Measurements from ENCODE around the gene BAIAP2. TPM values are rescaled to one million over a fixed set of nuclear protein-coding genes. Genes with fewer than 3 reads are reported as not detected.

Gene BAIAP2
- total and polyA plus RNA-seq, 2 donors (not counting 1 experiment from before 2014, with no cell fraction given): 1.3 to 12.0 TPM

DNA sequence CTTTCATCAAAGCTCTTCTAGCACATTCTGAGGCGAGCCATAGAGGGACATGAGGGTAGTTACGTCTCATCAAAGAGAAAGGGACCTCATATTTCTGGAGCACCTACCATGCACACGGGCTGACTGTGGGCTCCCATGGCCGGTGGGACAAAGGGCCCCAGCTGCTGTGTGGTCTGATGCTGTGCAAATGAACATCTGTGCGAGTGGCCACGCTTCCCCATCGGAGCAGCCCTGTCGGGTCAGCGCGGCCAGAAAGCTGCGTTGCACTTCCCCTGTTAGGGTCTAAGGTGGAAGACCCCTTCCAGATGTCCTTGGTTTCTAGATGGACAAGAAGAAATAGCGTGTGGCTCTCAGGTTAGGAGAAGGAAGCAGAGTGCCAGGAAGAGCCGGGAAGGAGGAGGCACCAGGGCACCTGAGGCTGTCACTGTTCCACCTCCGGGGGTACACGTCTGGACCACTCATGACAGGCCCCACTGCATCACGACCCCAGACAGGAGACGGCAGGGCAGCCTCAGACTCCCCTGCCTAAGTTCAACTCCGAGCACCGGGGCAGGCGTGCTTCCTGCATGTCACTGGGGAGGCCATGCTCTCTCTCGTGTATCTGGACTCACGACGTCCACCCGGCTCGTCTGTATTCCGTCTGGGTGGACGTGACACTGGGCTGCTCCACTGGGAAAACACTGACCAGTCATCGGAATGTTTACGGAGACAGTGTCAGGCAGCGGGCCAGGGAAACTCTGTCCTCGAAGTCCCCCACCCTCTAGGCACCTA is 8.5 kb upstream of the BAIAP2 start:
- no peak overlapping the region for H3K9ac ChIP-seq (ENCODE audit: low read length)
- no peak overlapping the region for H3K4me3 ChIP-seq (ENCODE audit: control extremely low read depth in 1 of 5, extremely low read depth in 1 of 5, insufficient read depth in 1 of 5, low read depth in 2 of 5, low read length in 4 of 5)
- intact Hi-C loops (cut with micrococcal nuclease): no loop called here
- no peak overlapping the region for H3K4me2 ChIP-seq (replicated peaks; ENCODE audit: low read depth, low read length, poor library complexity, severe bottlenecking)
- peaks cover 0 to 27% (median 2%) of the 10 kb centered on the region in 4 experiments for H3K27me3 ChIP-seq (replicated peaks in 1 of 4; ENCODE audit: control extremely low read depth in 1 of 4, control insufficient read depth in 3 of 4, insufficient read depth in 4 of 4, low read length in 3 of 4)
- POLR2A ChIA-PET: no interaction called here
- Mint-ChIP-seq H3K9me3 (ENCODE audit: insufficient read depth) (no peaks in the 10 kb centered on the region), H3K4me1 (peaks cover 4% of the 10 kb centered on the region), H3K27ac (no peak overlapping the region), H3K27me3 (peaks cover 27% of the 10 kb centered on the region), H3K4me3 (no peak overlapping the region)
- ATAC-seq (ENCODE audit: low read depth) (no peak), DNase-seq (peak; percentile 7)
- H4K20me1 ChIP-seq (ENCODE audit: control insufficient read depth, insufficient read depth, low read length, poor library complexity, severe bottlenecking): no peaks in the 10 kb centered on the region
- WGBS (ENCODE audit: insufficient coverage): 93% methylated on average over 27 of the region's 31 CpGs
- H3K79me2 ChIP-seq (ENCODE audit: control insufficient read depth, insufficient read depth, low read length): no peaks in the 10 kb centered on the region
- no peaks in the 10 kb centered on the region for H3K36me3 ChIP-seq (replicated peaks in 1 of 2; ENCODE audit: control extremely low read depth in 1 of 2, control insufficient read depth in 1 of 2, extremely low read depth in 1 of 2, insufficient read depth in 2 of 2, low read length in 1 of 2)
- H2AFZ ChIP-seq (ENCODE audit: insufficient read depth, low read depth, low read length, poor library complexity, severe bottlenecking): no peak overlapping the region
- H3K9me3 ChIP-seq (ENCODE audit: control extremely low read depth in 1 of 3, control insufficient read depth in 2 of 3, insufficient read depth in 1 of 3, low read length in 2 of 3): peaks cover 0 to 24% (median 3%) of the 10 kb centered on the region in 3 donors
- H3K4me1 ChIP-seq (ENCODE audit: control insufficient read depth in 2 of 2, insufficient read depth in 2 of 2, low read length in 2 of 2): peaks cover 0 to 7% of the 10 kb centered on the region in 2 donors
- no peak overlapping the region for H3K27ac ChIP-seq (ENCODE audit: low read length in 2 of 2)
- CTCF ChIA-PET: interaction anchor here (1.2 kb wide), 1 partner anchor 23 kb away, joined by 3 read pairs; no protein-coding TSS in a partner anchor
- TF ChIP-seq EZH2 (IDR thresholded peaks at IDR 0.05; ENCODE audit: borderline replicate concordance, insufficient read depth, low read depth, low read length, poor library complexity, severe bottlenecking) (no peak), CTCF (IDR thresholded peaks at IDR 0.05) (no peak)

- DNase-seq (no peak), ATAC-seq (ENCODE audit: low read depth) (no peak)
- Mint-ChIP-seq H3K9me3 (ENCODE audit: insufficient read depth) (no peaks in the 10 kb centered on the region), H3K27me3 (peaks cover 30% of the 10 kb centered on the region), H3K27ac (no peak overlapping the region), H3K4me1 (peaks cover 4% of the 10 kb centered on the region), H3K4me3 (no peak overlapping the region)
- ChIA-PET POLR2A (no interaction called here), CTCF (no interaction called here)
- 97% methylated on average over 14 of the region's 15 CpGs for WGBS (ENCODE audit: insufficient coverage)
- no peak overlapping the region for H2AFZ ChIP-seq (ENCODE audit: insufficient read depth, low read depth, low read length, poor library complexity, severe bottlenecking)
- no peak for TF ChIP-seq CTCF (IDR thresholded peaks at IDR 0.05)
- no peak for TF ChIP-seq EZH2 (IDR thresholded peaks at IDR 0.05; ENCODE audit: borderline replicate concordance, insufficient read depth, low read depth, low read length, poor library complexity, severe bottlenecking)
- peaks cover 0 to 7% of the 10 kb centered on the region in 2 donors for H3K4me1 ChIP-seq (ENCODE audit: control insufficient read depth in 2 of 2, insufficient read depth in 2 of 2, low read length in 2 of 2)
- intact Hi-C loops (cut with micrococcal nuclease): no loop called here
- H3K4me3 ChIP-seq (ENCODE audit: control extremely low read depth in 1 of 5, extremely low read depth in 1 of 5, insufficient read depth in 1 of 5, low read depth in 2 of 5, low read length in 4 of 5): no peak overlapping the region
- no peak overlapping the region for H3K9ac ChIP-seq (ENCODE audit: low read length)
- H3K27ac ChIP-seq (ENCODE audit: low read length in 2 of 2): no peak overlapping the region
- H3K79me2 ChIP-seq (ENCODE audit: control insufficient read depth, insufficient read depth, low read length): no peaks in the 10 kb centered on the region
- H3K4me2 ChIP-seq (replicated peaks; ENCODE audit: low read depth, low read length, poor library complexity, severe bottlenecking): no peak overlapping the region
- H3K9me3 ChIP-seq (ENCODE audit: control extremely low read depth in 1 of 3, control insufficient read depth in 2 of 3, insufficient read depth in 1 of 3, low read length in 2 of 3): peaks cover 0 to 24% (median 3%) of the 10 kb centered on the region in 3 donors
- H3K27me3 ChIP-seq (replicated peaks in 1 of 4; ENCODE audit: control extremely low read depth in 1 of 4, control insufficient read depth in 3 of 4, insufficient read depth in 4 of 4, low read length in 3 of 4): peaks cover 0 to 32% (median 2%) of the 10 kb centered on the region in 4 experiments
- no peaks in the 10 kb centered on the region for H4K20me1 ChIP-seq (ENCODE audit: control insufficient read depth, insufficient read depth, low read length, poor library complexity, severe bottlenecking)
- H3K36me3 ChIP-seq (replicated peaks in 1 of 2; ENCODE audit: control extremely low read depth in 1 of 2, control insufficient read depth in 1 of 2, extremely low read depth in 1 of 2, insufficient read depth in 2 of 2, low read length in 1 of 2): no peaks in the 10 kb centered on the region
Observed at GRCh38 chr17:81027038-81027437, 7.9 kb upstream of the BAIAP2 start.
